Activated CD4-positive, CD25-positive, alpha-beta regulatory T cell treated with anti-CD3 and anti-CD28 coated beads, Interleukin-2, amount 50 U/mL, for 72 hours (primary cell): ENCODE measurements around the gene RNF148.
"Not testable (repeated sequence)": the region's sequence is repeated elsewhere in the genome, so short reads cannot be mapped to it uniquely, and the experiment has no call there.

Source experiments
- DNase-seq: peaks from one replicate; pipeline ENCODE4 v3.0.0; 2021

The RNF148 gene

DNA sequence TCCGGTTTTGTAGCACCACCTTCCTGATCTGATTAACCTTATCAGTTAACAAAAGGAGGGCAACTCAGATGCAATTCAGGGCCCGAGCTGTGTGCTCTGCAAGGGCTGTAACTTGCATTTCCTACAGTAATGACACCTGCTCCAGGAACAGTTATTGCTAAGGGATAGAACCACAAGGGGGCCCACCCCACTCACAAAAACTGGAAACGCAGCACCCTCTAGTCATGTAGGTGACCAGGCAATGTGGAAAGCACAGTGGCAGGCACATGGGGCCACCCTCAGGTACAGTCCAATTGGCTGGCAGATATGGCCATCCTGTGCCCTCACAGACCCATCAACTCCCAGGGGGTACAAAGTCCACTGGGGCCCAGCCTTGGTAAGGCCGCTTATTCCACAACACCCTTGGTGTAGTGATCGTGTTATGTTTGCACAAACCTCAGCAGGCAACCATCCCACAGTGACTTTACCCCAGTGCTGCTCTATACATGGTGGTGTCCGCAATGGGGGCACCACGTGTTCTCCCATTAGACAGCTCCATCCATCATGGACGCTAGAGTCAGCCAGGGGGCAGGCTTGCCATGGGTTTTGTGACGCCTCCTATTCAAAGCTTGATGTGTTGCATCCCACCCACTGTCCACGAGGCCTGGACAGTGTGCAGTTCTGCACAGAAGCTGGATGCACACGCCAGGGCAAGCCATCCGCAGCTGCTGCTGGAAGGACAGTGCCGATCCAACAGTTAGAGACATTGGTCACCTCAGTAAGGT lies 13.2 kb downstream of the RNF148 start:
- no peak for DNase-seq

DNA sequence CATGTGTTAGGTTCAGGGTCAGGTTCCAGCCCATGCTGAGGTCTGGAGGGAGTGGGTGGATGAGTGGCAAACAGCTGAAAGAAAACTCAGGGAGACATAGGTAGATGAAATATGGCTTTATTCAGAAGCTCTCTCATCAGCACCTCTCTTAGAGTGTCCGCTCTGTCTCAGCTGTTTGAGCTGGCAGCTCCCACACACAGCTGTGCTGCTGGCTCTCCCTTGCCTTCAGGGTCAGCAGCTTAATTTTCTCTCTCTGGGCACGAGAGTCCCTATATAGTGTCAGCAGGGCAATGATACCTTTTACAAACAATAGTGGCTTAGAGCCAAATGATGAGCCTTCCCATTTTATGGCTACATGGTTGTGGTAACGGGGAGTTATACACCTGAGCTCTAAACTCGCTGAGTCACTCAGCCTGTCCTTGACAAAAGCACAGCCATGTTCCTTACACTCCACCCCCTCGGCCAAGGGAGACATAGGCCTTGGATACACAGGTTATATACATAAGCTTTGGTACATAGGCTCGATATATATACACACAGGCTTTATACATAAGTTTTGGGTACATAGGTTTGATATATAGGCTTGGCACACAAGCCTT lies 14.2 kb downstream of the RNF148 start:
- no peak for DNase-seq

DNA sequence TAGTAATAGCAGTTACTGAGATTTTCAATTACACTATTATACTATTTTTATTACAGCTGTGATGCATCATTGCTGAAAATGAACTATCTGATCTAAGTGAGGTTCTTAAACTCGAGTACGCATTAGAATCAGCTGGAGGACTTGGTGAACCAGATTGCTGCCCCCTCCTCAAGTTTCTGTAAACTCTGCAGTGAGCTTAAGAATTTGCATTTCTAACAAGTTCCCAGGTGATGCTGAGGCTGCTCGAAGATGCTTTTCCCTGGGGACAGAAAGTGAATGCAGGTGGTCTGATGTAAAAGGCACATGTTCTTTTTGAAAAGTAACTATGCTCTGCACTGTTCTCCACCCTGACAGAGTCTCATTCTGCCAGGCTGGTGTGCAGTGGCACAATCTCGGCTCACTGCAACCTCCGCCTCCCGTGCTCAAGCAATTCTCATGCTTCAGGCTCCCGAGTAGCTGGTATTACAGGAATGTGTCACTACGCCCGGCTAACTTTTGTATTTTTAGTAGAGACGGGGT lies 16.3 kb downstream of the RNF148 start:
- DNase-seq, result no peak

DNA sequence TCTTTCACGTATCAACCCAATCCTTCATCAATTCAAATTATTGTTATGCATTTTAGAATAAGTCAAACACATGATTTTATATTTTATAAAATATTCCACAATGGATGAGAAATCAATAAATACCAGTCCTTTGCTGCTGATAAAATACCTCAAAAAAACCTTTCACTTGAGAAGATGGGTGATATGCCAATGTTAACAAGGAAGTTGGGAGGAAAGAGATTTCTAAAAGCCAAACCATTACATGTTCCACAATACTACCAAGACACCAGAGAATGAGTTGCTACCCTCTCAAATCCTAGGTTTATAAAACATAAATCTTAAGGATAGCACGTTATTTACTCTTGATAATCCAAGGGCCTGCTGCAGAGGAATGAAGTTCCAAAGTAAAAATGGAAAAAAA lies 18.2 kb downstream of the RNF148 start:
- DNase-seq, result no peak

DNA sequence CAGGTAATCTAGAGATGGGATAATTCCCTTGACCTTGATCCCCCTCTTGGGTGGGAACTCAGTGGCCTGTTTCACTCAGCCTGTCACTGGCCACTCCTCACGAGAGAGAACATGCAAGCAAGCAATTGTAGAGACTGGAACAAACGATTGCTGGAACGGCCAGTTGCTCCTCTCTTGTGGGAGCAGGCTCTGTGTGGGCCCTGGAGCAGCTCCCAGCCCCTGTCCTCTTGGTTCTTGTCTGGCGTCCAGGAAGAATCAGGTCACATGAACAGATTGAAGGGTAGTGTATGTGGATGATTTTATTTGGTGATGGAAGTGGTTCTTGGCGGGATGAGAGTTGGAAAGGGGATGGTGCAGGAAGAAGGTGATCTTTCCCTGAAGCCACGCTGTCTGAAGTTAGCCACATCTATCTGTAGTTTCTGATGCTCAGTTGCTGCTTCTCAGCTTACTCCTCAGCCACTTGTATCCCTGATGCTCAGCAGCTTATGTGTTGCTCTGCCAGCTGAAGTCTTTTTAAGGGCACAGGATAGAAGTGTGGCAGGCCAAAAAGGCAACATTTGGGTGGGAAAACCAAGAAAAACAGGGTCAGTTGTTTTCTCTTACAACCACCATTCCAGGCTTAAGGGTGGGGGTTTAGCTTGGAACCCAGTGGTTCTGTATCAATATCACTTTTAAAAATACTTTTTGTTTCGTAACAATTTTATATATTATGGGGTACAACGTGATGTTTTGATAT lies 19.7 kb downstream of the RNF148 start:
- DNase-seq, result no peak

DNA sequence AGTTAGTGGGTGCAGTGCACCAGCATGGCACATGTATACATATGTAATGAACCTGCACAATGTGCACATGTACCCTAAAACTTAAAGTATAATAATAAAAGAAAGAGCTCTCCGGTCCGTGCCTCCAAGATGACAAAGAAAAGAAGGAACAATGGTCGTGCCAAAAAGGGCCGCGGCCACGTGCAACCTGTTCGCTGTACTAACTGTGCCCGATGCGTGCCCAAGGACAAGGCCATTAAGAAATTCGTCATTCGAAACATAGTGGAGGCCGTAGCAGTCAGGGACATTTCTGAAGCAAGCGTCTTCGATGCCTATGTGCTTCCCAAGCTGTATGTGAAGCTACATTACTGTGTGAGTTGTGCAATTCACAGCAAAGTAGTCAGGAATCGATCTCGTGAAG lies 21.5 kb downstream of the RNF148 start:
- DNase-seq, result not testable (repeated sequence)

DNA sequence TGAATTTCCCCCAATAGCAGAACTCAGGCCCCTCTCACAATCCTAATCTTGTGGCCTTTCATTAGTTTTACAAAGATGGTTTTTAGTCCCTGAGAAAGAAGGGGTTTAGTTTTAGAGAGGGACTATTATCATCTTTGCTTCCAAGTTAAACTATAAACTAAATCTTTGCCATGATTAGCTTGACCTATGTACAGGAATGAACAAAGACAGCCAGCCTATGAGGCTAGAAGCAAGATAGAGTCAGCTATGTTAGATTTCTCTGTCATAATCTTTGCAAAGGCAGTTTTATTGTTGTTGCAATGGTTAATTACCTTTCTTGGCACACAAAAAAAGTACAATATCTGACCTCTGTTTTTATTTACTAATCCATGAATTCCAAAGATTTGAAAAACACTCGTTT lies 22.9 kb downstream of the RNF148 start:
- no peak for DNase-seq

DNA sequence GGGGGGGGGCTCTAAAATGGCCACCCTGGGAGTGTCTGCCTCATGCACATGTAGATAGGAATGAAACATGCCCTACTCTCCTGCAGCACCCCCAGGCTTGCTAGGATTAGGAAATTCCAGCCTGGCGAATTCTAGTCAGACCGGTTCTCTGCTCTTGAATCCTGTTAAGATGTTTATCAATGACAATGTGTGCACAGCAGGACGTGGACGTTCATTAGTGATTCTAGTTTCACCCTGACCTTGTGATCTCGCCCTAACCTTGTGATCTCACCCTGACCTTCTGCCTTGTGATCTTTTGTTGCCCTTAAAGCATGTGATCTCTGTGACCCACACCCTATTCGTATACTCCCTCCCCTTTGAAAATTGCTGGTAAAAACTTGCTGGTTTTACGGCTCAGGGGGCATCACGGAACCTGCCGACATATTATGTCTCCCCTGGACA lies 23.4 kb downstream of the RNF148 start:
- DNase-seq, result not testable (repeated sequence)

DNA sequence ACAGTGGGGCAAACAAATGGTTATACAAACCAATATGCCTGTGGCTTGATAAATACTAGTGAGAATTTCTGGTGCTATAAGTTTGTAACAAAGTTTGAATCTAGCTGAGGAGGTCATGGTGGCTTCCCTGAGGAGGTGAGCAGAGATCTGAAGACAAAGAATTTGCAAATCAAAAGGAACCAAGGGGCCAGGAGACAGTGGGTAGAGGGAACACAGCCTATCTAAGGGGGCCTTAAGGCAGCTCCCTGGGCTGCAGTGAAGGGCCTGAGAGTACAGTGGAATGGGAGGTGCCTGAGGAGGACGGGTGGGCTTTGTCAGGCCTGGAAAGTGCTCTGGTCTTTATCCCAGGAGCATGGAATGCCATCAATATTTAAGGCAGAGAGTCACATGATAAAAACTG lies 25.6 kb downstream of the RNF148 start:
- DNase-seq, result no peak

DNA sequence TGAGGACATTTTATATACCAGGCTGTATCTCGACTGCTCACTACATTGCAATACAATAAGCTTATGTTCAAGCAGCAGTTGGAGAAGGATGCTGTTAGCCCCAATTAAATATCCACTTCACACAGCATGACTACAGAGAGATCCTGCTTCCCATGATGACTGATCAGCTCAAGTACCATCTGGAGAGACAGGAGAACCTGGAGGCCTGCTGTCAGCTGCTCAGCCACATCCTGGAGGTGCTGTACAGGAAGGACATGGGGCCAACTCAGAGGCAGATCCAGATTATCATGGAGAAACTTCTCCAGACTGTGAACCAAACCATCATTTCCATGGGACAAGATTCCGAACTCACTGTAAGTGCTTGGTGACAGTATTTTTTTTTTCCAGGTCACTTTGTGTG lies 26.3 kb downstream of the RNF148 start:
- DNase-seq, result no peak

DNA sequence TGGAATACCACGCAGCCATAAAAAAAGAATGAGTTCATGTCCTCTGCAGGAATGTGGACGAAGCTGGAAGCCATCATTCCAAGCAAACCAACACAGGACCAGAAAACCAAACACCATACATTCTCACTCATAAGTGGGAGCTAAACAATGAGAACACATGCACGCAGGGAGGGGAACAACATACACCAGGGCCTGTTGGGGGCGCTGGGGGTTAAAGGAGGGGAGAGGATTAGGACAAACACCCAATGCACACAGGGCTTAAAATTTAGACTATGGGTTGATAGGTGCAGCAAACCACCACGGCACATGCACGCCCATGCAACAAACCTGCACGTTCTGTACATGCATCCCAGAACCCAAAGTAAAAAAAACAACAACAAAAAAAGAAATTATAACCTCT lies 27.1 kb downstream of the RNF148 start:
- no peak for DNase-seq

DNA sequence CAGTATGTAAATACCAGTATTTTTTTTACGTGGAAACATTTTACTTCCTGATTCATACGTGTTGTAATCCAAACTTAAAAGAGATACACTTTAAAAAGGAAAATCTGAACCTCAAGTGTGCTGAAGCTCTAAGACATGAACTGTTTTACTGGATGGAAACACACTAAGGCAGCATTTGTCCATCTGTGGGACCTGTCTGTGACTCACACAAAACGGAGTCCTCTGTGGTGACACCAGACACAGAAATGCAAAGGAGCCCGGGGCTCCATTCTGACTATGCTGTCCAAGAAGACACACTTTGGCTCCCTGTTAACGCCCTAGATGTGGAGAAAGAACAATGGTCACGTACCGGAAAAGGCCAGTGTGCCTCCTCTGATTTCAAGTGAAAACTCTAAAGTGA lies 27.7 kb downstream of the RNF148 start:
- DNase-seq, result no peak

DNA sequence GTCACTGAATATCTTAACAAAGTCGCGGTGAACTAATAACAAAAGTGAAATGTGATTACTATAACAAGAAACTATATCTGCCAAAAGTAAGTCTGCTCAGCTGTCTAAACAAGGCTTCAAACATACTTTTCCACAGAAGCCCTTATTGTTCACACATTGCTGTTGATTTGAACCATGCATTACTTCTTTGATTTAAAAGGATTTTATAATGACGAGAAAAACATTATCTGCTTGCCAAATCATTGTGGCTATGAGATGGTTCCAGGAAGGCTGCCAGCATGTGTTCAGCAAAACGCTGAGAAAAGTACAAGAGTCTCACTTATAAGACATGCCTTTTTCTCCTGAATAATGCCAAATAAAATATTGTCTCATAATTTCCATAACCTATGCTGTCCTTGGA lies 28.2 kb downstream of the RNF148 start:
- DNase-seq, result no peak

DNA sequence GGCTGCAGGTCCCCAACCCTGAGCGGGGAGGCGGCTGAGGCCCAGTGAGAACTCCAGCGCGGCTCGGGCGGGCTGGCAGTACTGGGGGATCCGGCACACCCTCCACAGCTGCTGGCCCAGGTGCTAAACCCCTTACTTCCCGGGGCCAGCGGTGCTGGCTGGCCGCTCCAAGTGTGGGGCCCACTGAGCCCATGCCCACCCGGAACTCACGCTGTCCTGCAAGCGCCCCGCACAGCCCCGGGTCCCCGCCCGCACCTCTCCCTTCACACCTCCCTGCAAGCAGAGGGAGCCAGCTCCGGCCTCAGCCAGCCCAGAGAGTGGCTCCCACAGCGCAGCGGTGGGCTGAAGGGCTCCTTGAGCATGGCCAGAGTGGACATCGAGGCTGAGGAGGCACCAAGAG lies 28.8 kb downstream of the RNF148 start:
- DNase-seq, result no peak

DNA sequence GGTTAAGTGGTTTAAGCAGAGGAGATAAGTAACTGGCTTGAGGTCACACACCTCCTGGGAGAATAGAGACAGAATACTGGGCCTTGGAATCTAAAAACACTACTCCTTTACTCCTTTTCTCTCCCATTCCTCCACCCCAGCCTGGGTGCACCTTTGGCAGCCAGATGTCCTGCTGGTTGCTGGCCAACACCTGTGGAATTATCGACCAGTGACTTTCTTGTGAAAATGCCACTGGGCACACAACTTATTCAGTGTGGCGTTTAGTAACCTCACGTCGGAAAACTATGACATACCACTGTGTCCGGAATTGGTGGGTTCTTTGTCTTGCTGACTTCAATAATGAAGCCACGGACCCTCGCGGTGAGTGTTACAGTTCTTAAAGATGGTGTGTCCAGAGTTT lies 30.2 kb downstream of the RNF148 start:
- DNase-seq, result no peak

DNA sequence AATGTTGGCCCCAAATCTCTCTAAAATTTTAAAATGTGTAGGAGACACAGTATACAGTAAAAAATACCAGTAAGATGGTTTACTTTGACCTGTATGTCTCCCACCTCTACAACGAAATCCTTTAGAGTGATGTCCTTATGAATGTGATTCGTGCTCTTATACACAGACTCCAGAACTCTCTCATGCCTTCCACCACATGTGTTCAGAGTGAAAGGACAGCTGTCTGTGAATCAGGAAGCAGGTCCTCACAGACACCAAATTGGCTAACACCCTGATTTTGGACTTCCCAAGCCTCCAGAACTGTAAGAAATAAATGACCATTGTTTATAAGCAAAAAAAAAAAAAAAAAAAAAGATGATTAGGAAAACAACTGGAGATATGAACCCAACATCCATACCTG lies 39.0 kb downstream of the RNF148 start:
- DNase-seq, result no peak

DNA sequence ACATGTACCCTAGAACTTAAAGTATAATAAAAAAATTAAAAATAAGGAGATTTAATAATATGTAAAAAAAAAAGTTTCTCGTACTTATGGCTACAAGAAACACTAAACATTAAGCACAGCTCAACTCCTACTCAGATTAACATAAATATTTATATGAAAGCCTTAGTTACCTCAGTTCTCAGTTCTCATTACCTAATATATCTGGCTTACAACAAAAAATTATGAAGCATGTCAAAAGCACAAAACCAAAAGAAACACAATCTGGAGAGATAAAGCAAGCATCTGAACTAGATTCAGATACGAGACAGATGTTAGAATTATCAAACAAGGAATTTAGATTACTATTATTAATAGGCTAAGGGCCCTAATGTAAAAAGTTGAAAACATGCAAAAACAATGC lies 43.9 kb downstream of the RNF148 start:
- no peak for DNase-seq

DNA sequence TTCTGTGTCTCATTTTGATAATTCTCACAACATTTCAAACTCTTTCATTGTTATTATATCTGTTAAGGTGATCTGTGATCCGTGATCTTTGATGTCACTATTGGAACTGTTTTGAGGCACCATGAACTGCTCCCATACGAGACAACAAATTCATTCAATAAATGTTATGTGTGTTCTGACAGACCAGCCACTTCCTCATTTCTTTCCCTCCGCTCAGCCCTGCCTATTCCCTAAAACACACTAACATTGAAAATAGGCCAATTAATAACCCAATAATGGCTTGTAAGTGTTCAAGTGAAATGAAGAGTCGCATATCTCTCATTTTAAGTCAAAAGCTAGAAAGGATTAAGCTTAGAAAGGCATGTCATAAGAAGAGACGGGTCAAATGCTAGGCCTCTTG lies 49.0 kb downstream of the RNF148 start:
- DNase-seq, result no peak

DNA sequence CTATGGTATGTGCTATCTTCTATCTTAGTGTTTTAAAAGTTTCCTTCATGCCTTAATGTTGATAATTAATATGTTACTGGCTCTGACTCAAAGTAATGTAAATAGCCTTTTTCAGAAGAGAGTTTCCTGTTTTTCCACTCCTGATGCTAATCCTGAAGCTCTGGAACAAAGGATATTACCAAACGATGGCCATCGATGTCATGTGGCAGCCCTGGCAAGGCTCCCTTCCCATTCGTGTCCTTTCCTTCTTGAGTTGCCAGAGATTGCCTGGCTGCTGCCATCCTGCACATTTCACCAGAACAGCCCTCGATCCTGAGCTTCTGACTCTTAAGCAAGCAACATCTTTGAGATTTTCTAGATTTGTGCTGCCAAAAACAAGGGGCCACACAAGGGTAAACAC lies 49.8 kb downstream of the RNF148 start:
- no peak for DNase-seq
